Fibroblast of peridontal ligament (primary cell): ENCODE results near the gene FARP1.

Source experiments
- DNase-seq: peaks from one replicate; pipeline ENCODE4 v3.0.0-alpha.2; 2010; ENCODE audit errors: extremely low read depth

The FARP1 gene

DNA sequence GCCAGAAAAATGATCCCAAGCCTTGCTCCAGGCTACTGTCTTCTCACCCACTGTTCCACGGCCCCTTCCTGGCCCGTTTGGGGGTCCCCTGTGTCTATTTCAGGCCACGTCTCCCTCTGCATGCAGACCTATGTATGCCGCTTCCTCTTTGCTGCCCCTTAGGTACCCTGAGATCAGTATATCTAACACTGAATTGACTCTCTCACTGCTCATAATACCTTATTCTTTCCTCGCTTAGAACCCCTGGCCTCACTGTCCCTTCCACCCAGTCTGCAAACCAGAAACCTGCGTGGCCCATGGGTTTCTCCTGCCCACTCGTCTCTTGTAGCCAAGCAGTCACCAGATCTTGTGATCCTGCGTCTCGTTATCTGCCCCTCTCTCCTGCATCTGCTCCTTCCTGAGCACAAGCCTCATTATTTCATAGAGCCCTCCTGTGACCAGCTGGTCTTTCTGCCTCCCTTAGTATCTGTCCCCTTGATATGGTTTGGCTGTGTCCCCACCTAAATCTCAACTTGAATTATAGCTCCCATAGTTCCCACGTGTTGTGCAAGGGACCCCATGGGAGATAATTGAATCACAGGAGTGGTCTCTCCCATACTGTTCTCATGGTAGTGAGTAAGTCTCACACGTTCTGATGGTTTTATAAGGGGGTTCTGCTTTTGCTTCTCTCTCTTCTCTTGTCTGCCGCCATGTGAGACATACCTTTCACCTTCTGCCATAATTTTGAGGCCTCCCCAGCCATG, 143.1 kb downstream of the FARP1 start:
- no peak for DNase-seq

DNA sequence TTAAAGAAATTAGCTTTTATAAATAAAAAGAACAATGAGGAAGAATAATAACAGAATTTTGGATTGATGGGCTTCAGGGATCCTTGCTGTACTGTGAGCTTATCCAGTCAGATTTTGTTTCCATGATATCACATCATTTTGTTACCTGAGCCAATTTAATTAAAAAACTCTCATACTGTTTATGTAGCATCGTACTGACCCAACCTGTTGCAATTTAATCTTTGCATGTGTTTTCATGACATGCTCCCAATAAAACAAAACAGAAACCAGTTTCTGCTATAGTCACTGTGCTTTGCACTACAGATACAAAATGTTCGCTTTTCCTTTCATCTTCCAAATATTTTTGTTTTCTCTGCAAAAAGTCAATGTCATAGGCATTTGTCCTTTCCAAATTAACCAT, 143.9 kb downstream of the FARP1 start:
- DNase-seq = no peak

DNA sequence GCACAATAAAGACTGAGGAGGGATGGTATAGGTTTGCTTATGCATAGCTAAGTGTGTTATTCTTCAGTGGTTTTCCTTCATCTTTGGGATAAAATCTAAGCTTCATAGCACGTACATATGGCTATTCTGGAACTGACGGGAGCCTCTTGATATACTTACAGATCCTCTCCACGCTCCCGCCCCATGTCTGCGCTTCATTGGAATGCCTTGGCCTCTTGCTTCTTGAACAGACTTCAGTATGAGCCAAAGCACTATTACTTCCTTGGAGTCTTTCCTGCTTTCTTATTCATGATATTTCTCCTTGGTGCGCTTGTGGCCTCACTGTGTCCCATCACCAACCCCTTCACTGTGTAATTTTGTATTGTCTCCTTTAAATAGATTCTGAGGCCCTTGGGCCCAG, 145.3 kb downstream of the FARP1 start:
- no peak for DNase-seq

GRCh38 chr13:98289339-98289945, 146.5 kb downstream of the FARP1 start:
- DNase-seq = no peak

GRCh38 chr13:98290261-98290660, 147.4 kb downstream of the FARP1 start:
- no peak for DNase-seq

DNA sequence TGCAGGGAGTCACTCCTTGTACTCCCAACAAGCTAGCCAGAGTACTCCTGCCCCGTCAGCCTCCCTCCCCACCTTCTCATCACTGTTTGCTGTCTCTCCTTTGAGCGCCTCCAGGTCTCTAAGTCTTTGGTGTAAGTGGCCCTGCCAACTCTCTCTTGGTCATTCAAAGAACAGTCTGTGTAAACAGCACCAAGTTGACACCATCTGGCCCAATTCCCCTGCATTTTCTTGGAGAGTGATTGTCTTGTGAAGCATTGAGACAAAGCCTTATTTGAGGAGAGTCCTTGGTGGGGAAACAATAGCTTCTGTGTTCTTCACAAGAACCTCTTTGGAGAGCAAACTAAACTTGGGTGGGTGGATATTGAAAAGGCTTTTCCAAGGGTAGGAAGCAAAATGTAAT, 148.8 kb downstream of the FARP1 start:
- DNase-seq = no peak

GRCh38 chr13:98293103-98293502, 150.2 kb downstream of the FARP1 start:
- no peak for DNase-seq

DNA sequence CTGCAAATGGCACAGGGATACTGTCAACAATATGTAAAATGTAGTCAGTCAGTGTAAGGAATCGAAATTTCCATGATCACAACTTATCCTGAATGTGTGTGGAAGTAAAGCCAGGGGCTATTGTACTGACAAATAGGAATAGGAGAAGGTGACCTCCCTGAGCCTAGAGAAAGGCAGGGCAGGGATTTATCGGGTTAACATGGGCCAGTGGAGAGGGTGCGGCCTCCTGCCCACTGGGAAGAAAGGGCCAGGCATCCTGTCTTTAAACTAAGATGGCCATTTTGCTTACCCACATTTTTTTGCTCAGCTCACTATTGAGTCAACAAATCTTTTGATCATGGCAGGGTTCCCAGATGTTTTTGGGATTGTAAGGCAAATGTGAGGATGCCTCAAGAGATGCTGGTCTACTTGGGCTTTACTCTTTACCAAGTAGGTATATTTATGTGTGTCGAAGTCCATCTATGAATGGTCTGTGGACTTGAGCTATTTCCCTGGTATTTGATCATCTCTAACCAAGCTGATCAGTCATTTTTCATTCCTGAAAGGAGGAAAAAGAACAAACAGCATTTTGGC, 150.8 kb downstream of the FARP1 start:
- peak; percentile 73 for DNase-seq

- DNase-seq = peak; percentile 34
Observed at GRCh38 chr13:98295371-98295770, 152.5 kb downstream of the FARP1 start.

GRCh38 chr13:98297051-98297450, 154.2 kb downstream of the FARP1 start:
- DNase-seq = no peak

GRCh38 chr13:98297745-98298144, 154.9 kb downstream of the FARP1 start:
- DNase-seq = no peak

GRCh38 chr13:98298599-98298998, 155.7 kb downstream of the FARP1 start:
- DNase-seq = no peak

- DNase-seq = peak; percentile 47
Observed at GRCh38 chr13:98299235-98299965, 156.5 kb downstream of the FARP1 start.

GRCh38 chr13:98299966-98300350, 157.1 kb downstream of the FARP1 start:
- peak; percentile 28 for DNase-seq

GRCh38 chr13:98300956-98301641, 158.2 kb downstream of the FARP1 start:
- DNase-seq = peak; percentile 72

DNA sequence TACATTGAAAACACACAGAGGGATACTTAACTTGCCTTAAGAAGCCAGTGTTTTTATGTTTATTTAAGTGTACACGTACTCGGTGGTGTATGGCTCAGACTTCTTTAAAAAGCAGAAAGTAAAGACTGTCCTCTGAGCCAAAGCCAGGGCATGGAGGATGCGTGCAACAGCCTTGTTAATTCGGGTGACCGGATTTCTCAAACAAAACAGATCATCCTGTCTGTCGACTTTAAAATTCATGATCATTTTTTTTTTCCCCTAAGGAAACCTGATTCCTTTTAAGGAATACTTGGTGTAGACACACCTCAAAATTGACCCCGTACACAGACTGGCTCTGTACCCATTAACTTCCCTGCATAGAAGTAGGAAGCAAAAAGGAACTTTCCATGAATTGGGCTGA, 158.8 kb downstream of the FARP1 start:
- peak; percentile 69 for DNase-seq

- no peak for DNase-seq
Observed at GRCh38 chr13:98303858-98304257, 161.0 kb downstream of the FARP1 start.

DNA sequence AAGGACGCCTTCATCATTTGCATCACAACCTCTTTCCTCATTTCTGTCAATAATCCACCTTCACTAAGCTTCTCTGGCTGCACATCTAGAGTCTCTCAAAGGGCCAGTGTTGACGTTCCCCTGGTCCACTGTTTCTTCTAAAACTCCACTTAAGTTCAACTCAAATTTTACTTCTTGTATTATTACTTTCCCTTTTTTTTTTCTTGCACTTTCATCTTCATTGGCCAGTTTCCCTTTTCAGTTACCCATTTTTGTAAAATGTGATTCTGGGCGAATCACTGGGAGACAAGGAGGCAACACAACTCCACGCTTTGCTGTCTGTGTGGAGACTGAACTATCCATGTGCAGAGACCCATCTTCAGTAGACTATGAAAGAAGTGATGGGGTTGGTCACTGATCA, 162.8 kb downstream of the FARP1 start:
- DNase-seq = no peak

- DNase-seq = peak; percentile 65
Observed at GRCh38 chr13:98307463-98308085, 164.7 kb downstream of the FARP1 start.

- no peak for DNase-seq
Observed at GRCh38 chr13:98308086-98308911, 165.4 kb downstream of the FARP1 start.
